Embryonic facial prominence (tissue), 1 donor: ENCODE data around the gene STK33.

Experiments used
- DNase-seq: peaks from one replicate; pipeline ENCODE4 v3.0.0-alpha.2; 2016; ENCODE audit errors: extremely low spot score

Gene STK33

DNA sequence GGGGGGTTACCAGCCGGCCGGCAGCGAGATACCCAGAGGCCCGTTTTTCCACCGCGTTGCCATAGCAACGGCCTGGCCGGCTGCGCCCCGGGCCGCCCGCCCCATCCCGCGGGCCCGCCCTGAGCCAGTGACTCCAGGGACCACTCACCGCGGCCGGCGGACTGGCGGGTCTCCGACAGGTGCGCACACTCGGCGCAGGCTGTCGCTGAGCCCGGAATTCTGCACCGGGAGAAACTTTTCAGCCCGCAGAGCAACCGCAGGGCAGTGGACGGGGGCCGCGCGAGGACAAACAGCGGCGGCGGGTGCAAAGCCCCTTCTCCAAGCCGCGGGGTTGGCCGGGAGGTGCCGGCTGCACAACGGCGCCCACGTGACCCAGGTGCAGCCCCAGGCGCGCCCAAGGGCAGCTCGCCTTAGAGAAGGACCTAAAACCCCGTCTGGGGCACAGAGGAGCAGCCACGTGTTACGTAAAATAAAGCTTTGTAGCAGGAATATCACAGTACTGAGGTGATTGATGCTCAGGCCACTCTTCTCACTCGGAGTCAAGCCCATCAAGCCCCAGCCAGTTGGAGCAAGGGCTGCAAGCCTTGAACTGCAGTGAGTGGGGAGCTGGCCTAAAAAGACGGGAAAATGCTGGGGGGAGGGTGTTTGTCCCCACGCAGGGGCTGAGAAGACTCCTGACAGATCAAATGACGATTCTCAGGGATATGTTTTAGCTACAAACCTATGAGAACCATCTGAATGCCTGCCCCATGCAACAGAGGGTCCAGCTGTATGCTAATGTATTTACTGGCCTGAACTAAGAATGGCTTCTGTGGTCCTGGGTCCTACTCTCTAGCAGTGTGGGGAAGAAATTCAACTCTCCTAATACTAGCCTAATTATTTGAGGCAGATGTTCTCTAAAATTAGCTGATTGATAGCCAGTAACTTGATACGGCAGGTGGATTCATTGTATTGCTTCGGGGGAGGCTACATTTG is at the start of gene STK33:
TSS of gene STK33 (minus strand) at position 294 of the 975 bp plus-strand sequence. CDS start 119,323 bp downstream, outside the sequence.
- DNase-seq = no peak

DNA sequence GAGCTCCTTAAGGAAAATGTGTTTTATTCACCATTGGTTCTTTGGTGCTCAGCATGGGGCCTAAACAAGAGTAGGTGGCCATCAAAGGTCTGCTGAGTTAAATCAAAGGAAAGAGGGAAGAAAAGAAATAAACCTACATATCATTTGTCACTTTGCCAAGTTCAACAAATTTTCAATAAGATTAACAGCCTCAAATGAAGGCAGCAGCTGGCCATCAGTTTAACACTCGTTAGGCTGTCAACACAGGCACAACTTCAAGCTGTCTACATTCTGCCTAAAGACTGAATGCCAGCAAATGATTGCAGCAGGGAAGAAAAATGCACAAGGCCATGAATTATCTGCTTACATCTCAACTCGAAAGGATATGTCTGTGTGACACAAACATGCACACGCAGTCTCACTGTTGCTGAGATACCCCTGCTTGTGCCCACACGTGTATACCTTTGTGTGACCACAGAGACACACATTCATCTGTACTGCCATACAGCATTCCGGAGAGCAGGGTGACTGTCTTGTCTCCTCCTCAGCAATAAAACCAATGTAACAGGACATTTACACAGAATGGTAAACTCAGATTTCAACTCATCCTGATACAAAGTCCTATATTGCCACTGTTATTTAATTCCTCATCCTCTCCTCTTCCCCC is 48.3 kb upstream of the STK33 start:
- no peak for DNase-seq

DNA sequence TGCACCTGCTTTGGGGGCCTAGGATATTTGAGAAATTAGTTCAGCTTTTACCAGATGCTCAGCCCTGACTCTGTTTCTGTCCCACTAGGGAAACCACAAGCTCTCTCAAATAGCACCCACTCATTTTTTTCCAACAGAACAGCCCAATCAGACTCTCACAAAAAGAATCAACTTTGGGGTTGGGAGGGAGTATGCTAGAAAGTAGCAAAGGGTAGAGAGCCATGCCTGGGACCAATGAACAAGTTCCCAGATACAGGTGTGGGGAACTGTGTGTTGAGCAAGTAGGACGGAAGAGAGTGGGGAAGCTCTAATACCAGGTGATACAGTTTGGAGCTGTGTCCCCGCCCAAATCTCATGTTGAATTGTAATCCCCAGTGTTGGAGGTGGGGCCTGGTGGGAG is 47.3 kb upstream of the STK33 start:
- no peak for DNase-seq

GRCh38 chr11:8640267-8640906 is 46.4 kb upstream of the STK33 start:
- DNase-seq = no peak

GRCh38 chr11:8639655-8640054 is 45.6 kb upstream of the STK33 start:
- no peak for DNase-seq

GRCh38 chr11:8638300-8638699 is 44.3 kb upstream of the STK33 start:
- no peak for DNase-seq

DNA sequence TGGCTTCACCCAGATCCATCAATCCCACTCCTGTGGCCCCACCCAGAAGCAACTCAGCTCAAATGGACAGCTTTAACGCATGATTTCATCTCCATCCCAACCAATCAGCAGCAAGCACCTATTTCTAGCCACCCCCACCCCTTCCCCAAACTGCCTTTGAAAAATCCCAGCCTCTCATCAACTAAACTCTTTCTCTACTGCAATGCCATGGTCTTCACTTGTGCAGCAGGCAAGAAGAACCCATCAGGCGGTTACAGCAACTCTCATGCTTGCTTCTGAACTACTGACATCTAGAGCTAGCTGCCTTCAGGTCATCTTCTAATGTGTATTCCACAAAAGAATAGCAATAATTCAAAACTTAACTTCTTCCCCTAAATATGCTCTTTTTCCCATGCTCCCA is 42.1 kb upstream of the STK33 start:
- no peak for DNase-seq

GRCh38 chr11:8634498-8634897 is 40.5 kb upstream of the STK33 start:
- no peak for DNase-seq

DNA sequence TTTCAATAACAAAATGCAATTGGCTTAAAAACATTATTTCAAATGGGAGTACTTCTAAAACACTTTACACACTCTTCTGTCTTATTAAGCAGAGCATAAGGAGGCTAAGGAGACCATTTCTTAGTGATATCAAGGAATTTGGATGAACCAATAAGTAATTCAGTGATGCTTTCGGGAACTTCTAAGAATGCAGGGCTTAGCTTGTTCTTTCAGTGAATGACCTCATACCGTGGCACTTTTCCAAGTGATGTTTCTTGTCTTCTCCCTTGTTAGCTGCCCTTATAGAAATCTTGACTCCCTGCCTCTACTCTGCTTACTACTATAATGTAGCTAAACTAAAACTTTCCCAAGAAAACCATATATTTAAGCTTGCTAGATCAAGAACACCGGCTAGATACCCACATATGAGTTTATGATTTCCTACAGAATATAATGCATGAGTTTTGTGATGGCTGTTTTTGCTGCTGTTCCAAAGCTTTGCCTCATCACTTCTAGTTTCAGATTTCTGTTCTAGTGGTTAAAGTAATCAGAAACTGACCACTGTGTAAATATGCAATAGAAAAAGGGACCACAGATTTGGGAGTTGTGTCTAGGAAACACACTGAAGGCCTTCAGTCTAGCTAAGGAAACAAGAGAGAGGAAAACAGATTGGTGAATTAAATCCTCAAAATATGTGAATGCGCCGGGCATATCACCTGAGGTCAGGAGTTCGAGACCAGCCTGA is 37.5 kb upstream of the STK33 start:
- no peak for DNase-seq

- DNase-seq = no peak
Measured at GRCh38 chr11:8624698-8625097, 30.7 kb upstream of the STK33 start.

GRCh38 chr11:8621147-8621546 is 27.1 kb upstream of the STK33 start:
- DNase-seq = no peak

- no peak for DNase-seq
Measured at GRCh38 chr11:8617063-8617462, 23.0 kb upstream of the STK33 start.

GRCh38 chr11:8615291-8616032 is 21.4 kb upstream of the STK33 start:
- DNase-seq = no peak

DNA sequence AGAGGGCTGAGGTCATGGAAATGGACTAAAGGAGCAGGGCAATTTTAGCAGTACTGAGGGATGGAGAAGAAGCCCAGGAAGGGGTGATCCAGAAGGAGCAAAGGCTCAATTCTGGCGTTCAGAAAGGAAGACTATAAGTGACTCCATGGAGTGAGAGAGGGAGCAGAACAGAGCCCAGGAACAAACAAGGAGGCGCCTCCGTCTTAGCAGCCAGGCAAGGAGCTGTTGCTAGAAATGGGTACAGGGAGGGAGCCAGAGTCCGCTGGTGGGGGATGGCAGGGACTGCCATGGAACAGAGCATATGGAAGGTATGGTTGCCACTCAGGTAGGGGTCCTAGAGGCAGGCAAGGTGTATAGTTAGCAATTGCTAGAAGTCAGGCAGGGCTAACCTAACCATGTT is 20.5 kb upstream of the STK33 start:
- no peak for DNase-seq

DNA sequence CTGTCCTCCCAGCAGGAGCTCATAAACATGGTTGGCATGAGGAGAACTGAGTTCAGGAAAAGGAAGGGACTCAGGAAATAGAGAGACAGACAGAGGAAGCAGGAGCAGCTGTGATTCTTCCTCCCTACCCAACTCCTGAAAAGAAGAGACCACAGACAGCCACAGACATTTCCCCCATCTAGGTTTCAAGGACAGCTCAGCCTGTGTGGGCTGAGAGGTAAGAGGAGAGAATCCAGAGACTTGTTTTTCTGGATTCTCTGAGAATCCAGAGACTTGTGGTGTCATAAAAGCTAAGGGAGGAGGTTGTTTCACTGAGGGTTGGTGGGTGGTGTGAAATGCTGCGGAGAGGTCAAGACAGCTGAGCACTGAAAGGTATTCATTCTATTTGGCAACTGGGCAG is 19.0 kb upstream of the STK33 start:
- DNase-seq = no peak

GRCh38 chr11:8612522-8612921 is 18.5 kb upstream of the STK33 start:
- DNase-seq = no peak

DNA sequence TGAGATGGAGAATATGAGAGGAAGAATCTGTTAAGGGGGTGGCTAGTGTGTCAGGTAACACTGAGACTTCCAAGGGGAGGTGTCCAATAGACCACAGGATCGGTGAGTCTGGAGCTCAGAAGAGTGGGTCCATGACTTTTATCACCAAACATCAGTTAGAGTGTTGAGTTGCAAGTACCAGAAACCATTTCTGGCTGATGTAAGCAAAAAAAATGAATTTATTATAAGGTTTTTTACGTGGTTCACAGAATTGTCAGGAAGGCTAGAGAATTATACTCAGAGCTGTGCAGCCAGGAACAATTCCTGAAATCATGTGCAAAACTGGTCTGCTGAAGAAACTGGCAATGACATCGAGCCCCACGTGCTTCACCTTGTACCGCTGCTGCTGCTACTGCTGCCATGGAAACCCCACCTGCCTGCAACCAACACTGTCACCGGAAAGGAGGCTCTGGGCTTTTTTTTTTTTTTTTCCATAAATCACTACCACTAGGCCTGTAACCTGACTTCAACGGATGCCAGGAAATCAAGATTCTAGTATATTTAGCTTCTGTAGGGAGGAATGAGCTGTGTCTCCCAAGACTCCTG is 16.6 kb upstream of the STK33 start:
- peak; percentile 7 for DNase-seq

DNA sequence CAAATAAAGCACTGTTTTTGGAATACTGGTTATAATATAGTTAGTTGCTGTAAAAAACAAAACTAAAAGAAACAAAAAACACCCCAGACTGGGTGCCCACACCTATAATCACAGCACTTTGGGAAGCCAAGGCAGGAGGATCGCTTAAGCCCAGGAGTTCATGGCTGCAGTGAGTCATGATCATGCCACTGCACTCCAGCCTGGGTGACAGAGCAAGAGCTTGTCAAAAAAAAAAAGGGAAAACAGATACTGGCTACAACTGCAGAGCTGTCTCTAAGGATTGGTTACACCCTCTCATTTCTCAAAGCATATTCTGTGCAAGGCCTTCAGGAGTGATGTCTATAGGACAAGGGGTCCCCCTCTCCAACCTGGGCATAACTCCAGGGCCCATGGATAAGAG is 14.6 kb upstream of the STK33 start:
- DNase-seq = no peak

- DNase-seq = no peak
Measured at GRCh38 chr11:8605971-8606563, 12.0 kb upstream of the STK33 start.

DNA sequence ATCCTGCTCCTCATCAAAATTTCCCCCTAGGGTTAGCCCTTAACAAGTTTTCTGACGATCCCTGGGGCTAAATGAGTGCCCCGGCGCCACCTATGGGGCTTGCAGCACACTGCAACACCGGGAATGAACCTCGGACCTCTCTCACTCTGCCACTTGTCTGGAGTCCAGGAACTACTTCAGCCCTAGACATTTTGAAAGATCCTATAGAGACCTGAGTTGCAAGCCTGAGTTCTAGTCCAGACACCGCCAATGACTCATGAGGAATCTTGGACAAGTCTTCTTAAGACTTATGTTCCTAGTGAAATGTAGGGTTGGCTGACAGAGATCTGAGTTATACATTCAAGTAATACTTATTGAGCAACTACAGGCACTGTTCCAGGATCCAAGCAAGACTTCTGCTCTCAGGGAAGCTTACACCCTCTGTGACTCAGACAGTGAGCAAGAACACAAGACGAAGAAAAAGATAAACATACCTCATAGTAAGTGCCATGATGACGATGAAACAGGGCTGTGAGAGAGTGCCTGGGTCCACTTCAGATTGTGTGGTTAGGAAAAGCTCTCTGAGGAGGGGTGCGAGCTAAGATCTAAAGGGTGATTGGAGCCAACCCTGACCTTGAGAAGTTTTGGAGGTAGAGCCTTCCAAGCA is 10.2 kb upstream of the STK33 start:
- DNase-seq = no peak
